ENCODE data around the gene MAP2. TPM values are rescaled to one million over a fixed set of nuclear protein-coding genes. Genes with fewer than 3 reads are reported as not detected.

The MAP2 gene
- total RNA-seq, 2 experiments from 2014 or later = 0.34 to 0.39 TPM

GRCh38 chr2:209762563-209762962 lies 338.7 kb downstream of the MAP2 start:
- ATAC-seq = no peak
- H3K27ac Mint-ChIP-seq = no peak overlapping the region
- H3K9me3 Mint-ChIP-seq (ENCODE audit: low read depth) = peaks cover 2% of the 10 kb centered on the region
- no peaks in the 10 kb centered on the region for H3K4me1 Mint-ChIP-seq
- CTCF ChIA-PET = interaction anchor here (0.6 kb wide), 1 partner anchor 190 kb away, joined by 3 read pairs; no protein-coding TSS in a partner anchor
- H3K36me3 Mint-ChIP-seq (ENCODE audit: low read depth) = no peaks in the 10 kb centered on the region
- DNase-seq = no peak
- POLR2A ChIA-PET = no interaction called here
- intact Hi-C loops (cut with DNase I, micrococcal nuclease) = no loop called here
- no peaks in the 10 kb centered on the region for H3K27me3 Mint-ChIP-seq
- H3K4me3 Mint-ChIP-seq = no peak overlapping the region

DNA sequence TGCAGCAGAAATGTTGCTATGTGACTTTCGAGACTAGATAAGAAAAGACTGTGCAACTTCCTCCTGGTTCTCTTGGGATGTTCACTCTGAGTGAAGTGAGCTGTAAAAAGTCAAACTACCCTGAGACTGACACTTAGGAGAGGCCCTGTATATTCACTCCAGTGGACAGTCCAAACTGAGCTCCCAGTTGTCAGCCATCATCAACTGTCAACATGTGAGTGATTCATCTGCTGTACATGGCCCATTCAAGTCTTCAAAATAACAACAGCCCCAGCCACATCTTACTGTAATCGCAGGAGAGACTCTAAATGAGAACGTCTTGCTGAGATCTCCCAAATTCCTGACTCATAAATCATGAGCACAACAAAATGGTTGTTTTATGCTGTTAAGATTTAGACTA lies 339.3 kb downstream of the MAP2 start:
- H3K27me3 Mint-ChIP-seq = no peaks in the 10 kb centered on the region
- ATAC-seq (no peak), DNase-seq (no peak)
- no peaks in the 10 kb centered on the region for H3K36me3 Mint-ChIP-seq (ENCODE audit: low read depth)
- peaks cover 2% of the 10 kb centered on the region for H3K9me3 Mint-ChIP-seq (ENCODE audit: low read depth)
- no peak overlapping the region for H3K4me3 Mint-ChIP-seq
- ChIA-PET CTCF (no interaction called here), POLR2A (no interaction called here)
- intact Hi-C loops (cut with DNase I, micrococcal nuclease) = no loop called here
- no peak overlapping the region for H3K27ac Mint-ChIP-seq
- H3K4me1 Mint-ChIP-seq = no peaks in the 10 kb centered on the region

- ATAC-seq = no peak
- no peak overlapping the region for H3K27ac Mint-ChIP-seq
- CTCF ChIA-PET = interaction anchor here (0.7 kb wide), 1 partner anchor 1189 kb away, joined by 3 read pairs; no protein-coding TSS in a partner anchor
Measured at GRCh38 chr2:209766613-209767012, 342.8 kb downstream of the MAP2 start.

DNA sequence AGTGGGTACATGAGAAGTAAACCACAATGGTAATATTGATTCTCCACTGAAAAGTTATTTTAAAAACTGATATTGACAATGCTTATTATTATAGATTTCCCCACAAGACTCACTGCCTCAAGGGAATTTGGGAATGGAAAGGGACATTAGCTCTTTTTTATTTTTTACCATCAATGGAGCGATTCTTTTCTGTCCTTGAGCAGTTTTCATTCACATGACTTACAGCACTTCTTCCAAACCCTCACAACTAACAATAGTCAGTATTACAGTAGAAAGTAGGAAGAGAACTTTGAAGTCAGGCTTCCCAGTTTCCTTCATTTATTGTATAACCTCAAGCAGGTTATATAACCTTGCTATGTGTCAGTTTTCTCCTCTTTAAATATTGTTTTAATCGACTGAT lies 343.5 kb downstream of the MAP2 start:
- peaks cover 15% of the 10 kb centered on the region for H3K27me3 Mint-ChIP-seq
- POLR2A ChIA-PET = interaction anchor here (0.7 kb wide), 1 partner anchor 1302 kb away, joined by 3 read pairs; no protein-coding TSS in a partner anchor
- ATAC-seq = no peak

More at GRCh38 chr2:209766613-209767012, 342.8 kb downstream of the MAP2 start:
- peaks cover 13% of the 10 kb centered on the region for H3K27me3 Mint-ChIP-seq
- H3K4me1 Mint-ChIP-seq = no peaks in the 10 kb centered on the region
- no peak overlapping the region for H3K4me3 Mint-ChIP-seq
- intact Hi-C loops (cut with DNase I, micrococcal nuclease) = no loop called here
- POLR2A ChIA-PET = no interaction called here
- H3K36me3 Mint-ChIP-seq (ENCODE audit: low read depth) = no peaks in the 10 kb centered on the region
- no peak for DNase-seq
- H3K9me3 Mint-ChIP-seq (ENCODE audit: low read depth) = no peaks in the 10 kb centered on the region

GRCh38 chr2:209768557-209768956 lies 344.7 kb downstream of the MAP2 start:
- intact Hi-C loops (cut with DNase I, micrococcal nuclease) = no loop called here
- ATAC-seq = no peak
- POLR2A ChIA-PET = no interaction called here

More for the DNA sequence above, 343.5 kb downstream of the MAP2 start:
- H3K36me3 Mint-ChIP-seq (ENCODE audit: low read depth) = no peaks in the 10 kb centered on the region
- no peak for DNase-seq
- H3K27ac Mint-ChIP-seq = no peak overlapping the region
- CTCF ChIA-PET = no interaction called here
- no peak overlapping the region for H3K4me3 Mint-ChIP-seq
- no peaks in the 10 kb centered on the region for H3K9me3 Mint-ChIP-seq (ENCODE audit: low read depth)
- intact Hi-C loops (cut with DNase I, micrococcal nuclease) = no loop called here
- H3K4me1 Mint-ChIP-seq = no peaks in the 10 kb centered on the region

GRCh38 chr2:209771474-209772289 lies 347.8 kb downstream of the MAP2 start, which contains the start of gene UNC80:
Gene UNC80 (plus strand): TSS chr2:209771832. CDS start chr2:209772073, 241 bp downstream.
- H3K4me3 Mint-ChIP-seq = no peak within 1 kb of the TSS
- no peaks in the 10 kb centered on the region for H3K36me3 Mint-ChIP-seq (ENCODE audit: low read depth)
- no peaks in the 10 kb centered on the region for H3K4me1 Mint-ChIP-seq
- POLR2A ChIA-PET = no interaction called here
- no peak within 1 kb of the TSS for H3K27ac Mint-ChIP-seq
- no peaks in the 10 kb centered on the region for H3K9me3 Mint-ChIP-seq (ENCODE audit: low read depth)
- intact Hi-C loops (cut with DNase I, micrococcal nuclease) = no loop called here
- peaks cover 23% of the 10 kb centered on the region for H3K27me3 Mint-ChIP-seq
- DNase-seq (peak; percentile 57), ATAC-seq (no peak)
- CTCF ChIA-PET = interaction anchor here (0.7 kb wide), 1 partner anchor 394 kb away, joined by 3 read pairs; no protein-coding TSS in a partner anchor

More at GRCh38 chr2:209768557-209768956, 344.7 kb downstream of the MAP2 start:
- no peak for DNase-seq
- Mint-ChIP-seq H3K27me3 (peaks cover 21% of the 10 kb centered on the region), H3K4me3 (no peak overlapping the region), H3K9me3 (ENCODE audit: low read depth) (no peaks in the 10 kb centered on the region), H3K27ac (no peak overlapping the region), H3K36me3 (ENCODE audit: low read depth) (no peaks in the 10 kb centered on the region), H3K4me1 (no peaks in the 10 kb centered on the region)
- CTCF ChIA-PET = no interaction called here

DNA sequence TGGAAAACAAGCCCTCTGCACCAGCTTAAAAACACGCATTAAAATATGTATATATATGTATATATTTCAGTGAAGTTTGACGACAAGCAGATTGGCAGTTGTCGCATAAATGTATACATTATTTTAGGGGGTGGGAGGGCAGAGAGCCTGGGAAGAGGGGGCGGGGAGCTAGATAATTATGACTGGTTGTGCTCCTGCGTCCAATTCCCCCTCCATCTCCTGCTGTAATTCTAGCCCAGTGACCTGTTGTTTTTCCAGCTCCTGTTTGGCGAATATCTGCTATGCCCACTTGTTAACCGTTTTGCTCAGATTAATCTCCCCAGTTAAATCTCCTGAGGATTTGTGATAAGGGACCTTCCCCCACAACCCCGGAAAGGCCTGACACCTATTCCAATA lies 348.4 kb downstream of the MAP2 start:
- POLR2A ChIA-PET = no interaction called here

DNA sequence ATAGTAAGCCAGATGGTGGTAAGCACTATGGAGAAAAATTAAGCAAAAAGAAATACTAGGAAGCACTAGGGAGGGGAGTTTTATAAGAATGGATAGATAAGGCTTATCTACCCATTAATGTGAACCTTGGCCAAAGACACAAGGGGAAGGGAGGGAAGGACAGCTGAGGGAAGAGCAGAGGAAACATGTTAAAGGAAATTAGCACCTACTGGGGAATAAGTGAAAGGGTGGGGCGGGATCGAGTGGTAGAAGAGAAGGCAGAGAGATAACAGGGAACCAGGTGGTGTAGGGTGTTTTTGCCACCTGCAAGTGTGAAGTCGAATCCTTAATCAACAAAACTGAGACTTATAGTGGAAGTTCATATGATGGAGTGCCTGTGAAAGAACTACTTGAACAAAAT lies 349.5 kb downstream of the MAP2 start:
- CTCF ChIA-PET = interaction anchor here (1.2 kb wide), 1 partner anchor 9 kb away, joined by 4 read pairs; no protein-coding TSS in a partner anchor
- POLR2A ChIA-PET = no interaction called here
- intact Hi-C loops (cut with DNase I, micrococcal nuclease) = no loop called here
- ATAC-seq (no peak), DNase-seq (no peak)
- no peak overlapping the region for H3K4me3 Mint-ChIP-seq
- no peaks in the 10 kb centered on the region for H3K9me3 Mint-ChIP-seq (ENCODE audit: low read depth)
- H3K36me3 Mint-ChIP-seq (ENCODE audit: low read depth) = no peaks in the 10 kb centered on the region
- no peaks in the 10 kb centered on the region for H3K4me1 Mint-ChIP-seq
- H3K27me3 Mint-ChIP-seq = peaks cover 23% of the 10 kb centered on the region
- H3K27ac Mint-ChIP-seq = no peak overlapping the region

More for the DNA sequence above, 348.4 kb downstream of the MAP2 start:
- Mint-ChIP-seq H3K27ac (no peak overlapping the region), H3K27me3 (peaks cover 23% of the 10 kb centered on the region), H3K4me1 (no peaks in the 10 kb centered on the region), H3K4me3 (no peak overlapping the region), H3K9me3 (ENCODE audit: low read depth) (no peaks in the 10 kb centered on the region), H3K36me3 (ENCODE audit: low read depth) (no peaks in the 10 kb centered on the region)
- CTCF ChIA-PET = no interaction called here
- ATAC-seq (no peak), DNase-seq (no peak)
- intact Hi-C loops (cut with DNase I, micrococcal nuclease) = no loop called here

Data from activated CD4-positive, alpha-beta T cell treated with anti-CD3 and anti-CD28 coated beads for 36 hours (primary cell).